Transverse colon (tissue), 4 donors: ENCODE data around the gene CDKN2C. TPM values are rescaled to one million over a fixed set of nuclear protein-coding genes. Genes with fewer than 3 reads are reported as not detected.

Source experiments
- DNase-seq: peaks from one replicate; pipeline ENCODE4 v3.0.0-alpha.2; 2019
- H3K27ac ChIP-seq, 4 donors: fragments of 200-600 bp; sonication (generic); 2 replicates each; pipeline ENCODE4 v1.5.1; 2016 to 2018; ENCODE audit warnings: inconsistent platforms in 4 of 4
- H3K27me3 ChIP-seq: fragments of 200-600 bp; sonication (generic); 2 replicates; pipeline ENCODE4 v1.5.1; 2017; ENCODE audit warnings: inconsistent platforms
- H3K36me3 ChIP-seq, 4 donors: fragments of 200-600 bp; sonication (generic); 2 replicates each; pipeline ENCODE4 v1.5.1; 2017 to 2019; ENCODE audit warnings: inconsistent platforms in 4 of 4
- H3K4me1 ChIP-seq, 4 donors: fragments of 200-600 bp; sonication (generic); 2 replicates each; pipeline ENCODE4 v1.5.1; 2017 to 2020; ENCODE audit warnings: inconsistent platforms in 4 of 4
- H3K4me3 ChIP-seq, 4 donors: fragments of 200-600 bp; sonication (generic); 1 replicate in 1 of 4; 2 replicates in 3 of 4; pipeline versions ENCODE4 v1.5.1 to v1.6.1; 2017 to 2019; ENCODE audit warnings: inconsistent platforms in 4 of 4
- H3K9me3 ChIP-seq, 2 donors: fragments of 200-600 bp; sonication (generic); 2 replicates each; pipeline ENCODE4 v1.5.1; 2017 to 2019; ENCODE audit warnings: inconsistent platforms in 2 of 2
- EP300 ChIP-seq: sonication (generic); formaldehyde crosslinking; IDR thresholded peaks from one replicate; pipeline ENCODE4 v1.6.1; 2017; ENCODE audit warnings: antibody characterized with exemption, low read depth
- POLR2A ChIP-seq: fragments of 450-650 bp; IDR thresholded peaks from one replicate; pipeline ENCODE4 v1.6.1; 2016; ENCODE audit warnings: antibody characterized with exemption, mild to moderate bottlenecking, moderate library complexity
- POLR2AphosphoS5 ChIP-seq, 3 donors: sonication (generic); formaldehyde crosslinking; IDR thresholded peaks; one replicate each; pipeline ENCODE4 v1.6.1; 2016; ENCODE audit warnings: antibody characterized with exemption in 3 of 3
- WGBS, 2 donors: methylation state at CpG; one replicate each; pipeline ENCODE4 v1.1.5; 2018; ENCODE audit warnings: low coverage in 1 of 2; 5-methylcytosine and 5-hydroxymethylcytosine counted together
- in situ Hi-C, 4 donors: fragments of 200-750 bp; cut with MboI; loops; one replicate each; pipeline versions ENCODE4 v1.15.0 to v1.15.1; 2017; ENCODE audit warnings: low sequenced_read_pairs in 3 of 4, low pct_ligation_motif_present in 1 of 4, low pct_unique_long_range_greater_than_20kb in 1 of 4
- intact Hi-C: fragments of 100-400 bp; cut with DNase I; formaldehyde crosslinking; loops from one replicate; pipeline ENCODE4 v1.15.1; 2023; ENCODE audit warnings: low total_unique reads
- total RNA-seq, 4 donors: library from RNA; depleted of rRNA; stranded (reverse); fragments of >200 nt; gene quantifications; one replicate each; pipeline ENCODE4 v1.1.0, GENCODE V29; 2016
- TF ChIP-seq, protein P1 (sequence below), 5 experiments: fragments of 200-600 bp in 3 of 5; fragments of 450-650 bp in 2 of 5; sonication (generic) in 3 of 5; IDR thresholded peaks; 1 replicate in 2 of 5; 2 replicates in 3 of 5; pipeline ENCODE4 v1.5.1; 2016 to 2017; ENCODE audit warnings: antibody characterized with exemption in 5 of 5, inconsistent platforms in 3 of 5, mild to moderate bottlenecking in 2 of 5, moderate library complexity in 1 of 5

Gene CDKN2C
- 10 to 100 TPM in 1 of 4 donors, 1 to 10 TPM in 2, not detected in 1; 6.7 to 10.3 (median 7.4) TPM for total RNA-seq

DNA sequence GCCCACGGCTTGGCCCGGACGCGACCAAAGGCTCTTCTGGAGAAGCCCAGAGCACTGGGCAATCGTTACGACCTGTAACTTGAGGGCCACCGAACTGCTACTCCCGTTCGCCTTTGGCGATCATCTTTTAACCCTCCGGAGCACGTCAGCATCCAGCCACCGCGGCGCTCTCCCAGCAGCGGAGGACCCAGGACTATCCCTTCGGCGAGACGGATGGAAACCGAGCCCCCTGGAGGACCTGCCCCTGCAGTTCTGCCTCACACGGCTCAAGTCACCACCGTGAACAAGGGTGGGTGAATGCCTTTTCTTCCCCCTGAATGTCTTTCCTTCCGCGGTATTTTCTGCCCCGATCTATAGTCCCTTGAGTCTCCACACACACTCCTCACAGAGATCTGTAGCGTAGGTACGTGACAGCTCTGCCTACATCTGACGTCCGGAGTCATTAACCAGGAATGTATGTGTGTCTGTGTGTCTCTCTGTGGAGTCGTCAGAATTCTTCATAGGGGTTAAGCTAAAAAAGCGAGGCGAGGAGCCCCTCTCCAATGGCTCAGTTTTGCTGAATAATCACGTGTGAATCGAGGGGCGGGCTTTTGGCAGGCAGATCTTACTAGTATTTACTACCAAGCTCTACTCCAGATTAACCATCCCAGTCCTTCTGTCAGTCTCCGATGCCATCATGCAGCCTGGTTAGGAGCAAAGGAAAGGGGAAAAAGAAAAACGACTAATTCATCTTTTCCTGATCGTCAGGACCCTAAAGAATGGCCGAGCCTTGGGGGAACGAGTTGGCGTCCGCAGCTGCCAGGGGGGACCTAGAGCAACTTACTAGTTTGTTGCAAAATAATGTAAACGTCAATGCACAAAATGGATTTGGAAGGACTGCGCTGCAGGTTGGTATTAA is at the start of gene CDKN2C:
Gene CDKN2C (plus strand): TSS at position 635 of the 898 bp plus-strand sequence. CDS start 124 bp downstream, at position 759.
- peak; percentile 77 for DNase-seq
- no peaks in the 10 kb centered on the region for H3K36me3 ChIP-seq
- intact Hi-C loops, result no loop called here
- H3K9me3 ChIP-seq, result no peaks in the 10 kb centered on the region
- TF ChIP-seq, protein P1, sequence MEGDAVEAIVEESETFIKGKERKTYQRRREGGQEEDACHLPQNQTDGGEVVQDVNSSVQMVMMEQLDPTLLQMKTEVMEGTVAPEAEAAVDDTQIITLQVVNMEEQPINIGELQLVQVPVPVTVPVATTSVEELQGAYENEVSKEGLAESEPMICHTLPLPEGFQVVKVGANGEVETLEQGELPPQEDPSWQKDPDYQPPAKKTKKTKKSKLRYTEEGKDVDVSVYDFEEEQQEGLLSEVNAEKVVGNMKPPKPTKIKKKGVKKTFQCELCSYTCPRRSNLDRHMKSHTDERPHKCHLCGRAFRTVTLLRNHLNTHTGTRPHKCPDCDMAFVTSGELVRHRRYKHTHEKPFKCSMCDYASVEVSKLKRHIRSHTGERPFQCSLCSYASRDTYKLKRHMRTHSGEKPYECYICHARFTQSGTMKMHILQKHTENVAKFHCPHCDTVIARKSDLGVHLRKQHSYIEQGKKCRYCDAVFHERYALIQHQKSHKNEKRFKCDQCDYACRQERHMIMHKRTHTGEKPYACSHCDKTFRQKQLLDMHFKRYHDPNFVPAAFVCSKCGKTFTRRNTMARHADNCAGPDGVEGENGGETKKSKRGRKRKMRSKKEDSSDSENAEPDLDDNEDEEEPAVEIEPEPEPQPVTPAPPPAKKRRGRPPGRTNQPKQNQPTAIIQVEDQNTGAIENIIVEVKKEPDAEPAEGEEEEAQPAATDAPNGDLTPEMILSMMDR (IDR thresholded peaks at IDR 0.05), result peak in 1 of 5 experiments; percentile 10
- TF ChIP-seq POLR2A (peak; percentile 71), EP300 (no peak), POLR2AphosphoS5 (IDR thresholded peaks at IDR 0.05) (peak; percentile 68 to 79 (median 69))
- H3K4me3 ChIP-seq, result peak within 1 kb of the TSS; percentile 86 to 92 (median 92)
- WGBS, 2 donors, result 0 to 1% methylated on average over 9 to 30 of the region's 44 CpGs
- peak within 1 kb of the TSS; percentile 97 to 99 (median 98) for H3K27ac ChIP-seq
- peaks cover 0 to 39% (median 13%) of the 10 kb centered on the region in 4 donors for H3K4me1 ChIP-seq
- in situ Hi-C loops, result no loop called here
- no peaks in the 10 kb centered on the region for H3K27me3 ChIP-seq

DNA sequence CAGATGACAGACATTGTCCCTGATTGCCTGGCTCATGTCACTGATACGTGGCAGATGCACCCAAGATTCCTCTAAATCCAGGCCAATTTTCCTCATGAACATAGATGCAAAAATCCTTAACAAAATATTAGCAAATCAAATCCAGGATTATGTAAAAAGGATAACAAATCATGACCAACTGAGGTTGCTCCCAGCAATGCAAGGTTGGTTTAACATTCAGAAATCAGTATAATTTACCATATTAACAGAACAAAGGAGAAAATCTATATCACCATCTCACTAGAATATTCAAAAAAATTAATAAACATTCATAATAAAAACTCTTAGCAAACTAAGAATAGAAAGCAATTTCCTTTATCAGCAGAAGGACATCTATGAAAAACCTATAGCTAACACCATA is 49.6 kb upstream of the CDKN2C start:
- 89 to 94% methylated on average over 1 of the region's 1 CpG for WGBS, 2 donors
- intact Hi-C loops (no loop called here), in situ Hi-C loops (loop anchor here in 1 of 4 donors (10.0 kb wide), 1 partner anchor 264 kb away; no protein-coding TSS in a partner anchor)
- peaks cover 0 to 8% (median 0%) of the 10 kb centered on the region in 4 donors for H3K4me1 ChIP-seq
- DNase-seq, result no peak
- peaks cover 0 to 5% of the 10 kb centered on the region in 2 donors for H3K9me3 ChIP-seq
- no peak overlapping the region for H3K27ac ChIP-seq
- H3K27me3 ChIP-seq, result no peaks in the 10 kb centered on the region
- no peak for TF ChIP-seq POLR2AphosphoS5 (IDR thresholded peaks at IDR 0.05)
- no peak for TF ChIP-seq EP300
- TF ChIP-seq, protein P1 (IDR thresholded peaks at IDR 0.05), result no peak
- TF ChIP-seq POLR2A, result no peak
- H3K36me3 ChIP-seq, result no peaks in the 10 kb centered on the region
- H3K4me3 ChIP-seq, result no peak overlapping the region

DNA sequence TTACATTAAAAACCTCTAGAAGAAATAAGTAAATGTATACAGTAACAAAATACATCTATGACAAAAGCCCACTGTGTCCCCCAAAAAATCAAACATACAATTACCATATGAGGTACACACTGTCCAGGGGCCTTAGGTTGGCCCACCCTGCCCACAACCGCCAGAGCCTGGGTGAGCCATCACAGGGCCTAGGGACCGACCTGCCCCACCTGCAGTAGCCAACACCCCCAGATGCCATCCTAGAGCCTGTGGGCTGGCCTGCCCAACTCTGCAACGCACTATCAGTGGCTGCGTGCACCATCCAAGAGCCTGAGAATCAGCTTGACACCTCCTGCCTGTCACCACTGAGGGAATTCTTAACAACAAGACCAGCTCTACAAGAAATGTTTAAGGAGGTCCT is 49.0 kb upstream of the CDKN2C start:
- TF ChIP-seq POLR2A (no peak), POLR2AphosphoS5 (IDR thresholded peaks at IDR 0.05) (no peak), EP300 (no peak)
- TF ChIP-seq, protein P1 (IDR thresholded peaks at IDR 0.05), result no peak
- Histone ChIP-seq H3K27me3 (no peaks in the 10 kb centered on the region), H3K4me1 (peaks cover 0 to 8% (median 0%) of the 10 kb centered on the region in 4 donors), H3K9me3 (peaks cover 0 to 5% of the 10 kb centered on the region in 2 donors), H3K36me3 (no peaks in the 10 kb centered on the region), H3K4me3 (no peak overlapping the region), H3K27ac (no peak overlapping the region)
- DNase-seq, result no peak
- in situ Hi-C loops, result loop anchor here in 1 of 4 donors (10.0 kb wide), 1 partner anchor 264 kb away; no protein-coding TSS in a partner anchor
- intact Hi-C loops, result no loop called here
- 91% methylated on average over 4 of the region's 4 CpGs; no CpG with 5 or more reads in 1 of the 2 donors for WGBS, 2 donors

DNA sequence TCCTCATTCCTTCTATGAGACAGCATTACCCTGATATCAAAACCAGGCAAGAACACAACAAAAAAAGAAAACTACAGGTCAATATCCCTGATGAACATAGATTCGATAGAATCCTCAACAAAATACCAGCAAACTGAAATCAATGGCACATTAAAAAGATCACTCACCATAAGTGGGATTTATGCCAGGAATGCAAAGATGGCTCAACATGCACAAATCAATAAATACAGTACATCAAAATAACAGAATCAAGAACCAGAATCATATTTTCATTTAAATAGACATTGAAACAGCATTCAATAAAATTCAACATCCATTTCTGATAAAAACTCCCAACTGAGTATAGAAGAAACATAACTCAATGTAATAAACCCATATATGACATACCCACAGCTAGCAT is 46.5 kb upstream of the CDKN2C start:
- in situ Hi-C loops, result loop anchor here in 1 of 4 donors (10.0 kb wide), 1 partner anchor 261 kb away; no protein-coding TSS in a partner anchor
- TF ChIP-seq EP300 (no peak), POLR2A (no peak)
- Histone ChIP-seq H3K4me3 (no peak overlapping the region), H3K9me3 (peaks cover 0 to 5% of the 10 kb centered on the region in 2 donors), H3K27ac (no peak overlapping the region), H3K4me1 (no peaks in the 10 kb centered on the region), H3K36me3 (no peaks in the 10 kb centered on the region), H3K27me3 (no peaks in the 10 kb centered on the region)
- no peak for DNase-seq
- intact Hi-C loops, result no loop called here
- WGBS, 2 donors, result 94 to 100% methylated on average over 1 of the region's 1 CpG
